ENCODE data around the gene PGA3. TPM values are rescaled to one million over a fixed set of nuclear protein-coding genes. Genes with fewer than 3 reads are reported as not detected.
"Not testable (repeated sequence)": the region's sequence is repeated elsewhere in the genome, so short reads cannot be mapped to it uniquely, and the experiment has no call there.

Gene PGA3
- polyA plus RNA-seq, 1 of the 3 experiments (the other 2 are of a cell fraction), result not detected

DNA sequence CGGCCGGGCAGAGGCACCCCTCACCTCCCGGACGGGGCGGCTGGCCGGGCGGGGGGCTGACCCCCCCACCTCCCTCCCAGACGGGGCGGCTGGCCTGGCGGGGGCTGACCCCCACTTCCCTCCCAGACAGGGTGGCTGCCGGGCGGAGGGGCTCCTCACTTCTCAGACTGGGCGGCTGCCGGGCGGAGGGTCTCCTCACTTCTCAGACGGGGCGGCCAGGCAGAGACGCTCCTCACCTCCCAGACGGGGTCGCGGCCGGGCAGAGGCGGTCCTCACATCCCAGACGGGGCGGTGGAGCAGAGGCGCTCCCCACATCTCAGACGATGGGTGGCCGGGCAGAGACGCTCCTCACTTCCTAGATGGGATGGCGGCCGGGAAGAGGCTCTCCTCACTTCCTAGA, 37.0 kb upstream of the PGA3 start:
- CTCF ChIA-PET; H2AFZ ChIP-seq (ENCODE audit: low read depth); H3K9ac ChIP-seq; DNase-seq; H3K9me3 ChIP-seq; H3K4me3 ChIP-seq (ENCODE audit: low read depth in 2 of 2, low read length in 1 of 2); POLR2A ChIA-PET; H3F3A ChIP-seq (replicated peaks; ENCODE audit: insufficient read depth); H3K79me2 ChIP-seq (ENCODE audit: insufficient read depth); H3K27me3 ChIP-seq (ENCODE audit: insufficient read depth); H3K27ac ChIP-seq (ENCODE audit: low read depth in 2 of 2, low read length in 1 of 2); H3K4me1 ChIP-seq (ENCODE audit: control insufficient read depth in 1 of 2, insufficient read depth in 2 of 2, low read depth in 1 of 2, low read length in 1 of 2); H3K36me3 ChIP-seq (replicated peaks in 1 of 2; ENCODE audit: control insufficient read depth in 1 of 2, insufficient read depth in 2 of 2, low read length in 1 of 2); H3K4me2 ChIP-seq; H4K20me1 ChIP-seq (ENCODE audit: insufficient read depth); H3K9me2 ChIP-seq: not testable (repeated sequence)
- WGBS (ENCODE audit: low lambda C conversion rate), result no CpG with 5 or more reads among the region's 31 CpGs

DNA sequence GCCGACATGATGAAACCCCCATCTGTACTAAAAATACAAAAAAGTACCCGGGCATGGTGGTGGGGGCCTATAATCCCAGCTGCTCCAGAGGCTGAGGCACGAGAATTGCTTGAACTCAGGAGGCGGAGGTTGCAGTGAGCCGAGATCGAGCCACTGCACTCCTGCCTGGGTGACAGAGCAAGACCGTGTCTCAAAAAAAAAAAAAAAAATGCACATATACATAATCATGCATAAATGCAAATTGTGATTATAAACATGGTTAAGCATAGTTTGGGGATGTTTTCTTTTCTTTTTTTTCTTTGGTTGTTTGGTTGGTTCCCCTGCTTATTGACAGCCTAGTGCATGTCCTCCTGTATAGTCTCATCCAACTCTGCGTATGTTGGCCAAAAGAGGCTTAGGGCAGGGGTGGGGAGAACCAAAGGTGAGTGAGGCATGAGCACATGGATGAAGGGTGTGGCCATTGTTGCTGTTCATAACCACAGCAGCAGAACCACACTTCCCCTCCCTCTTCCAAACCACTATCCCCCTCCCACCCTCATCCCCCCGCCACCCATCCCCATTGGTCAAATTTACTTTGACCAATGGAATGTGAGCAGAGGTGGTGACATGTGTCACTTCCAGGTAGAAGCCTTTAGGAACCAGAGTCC, 35.1 kb upstream of the PGA3 start:
- CTCF ChIA-PET, result interaction anchor here (1.6 to 4.5 kb wide), 2 partner anchors 10 to 19 kb away, joined by 5 to 24 read pairs; no protein-coding TSS in a partner anchor

More for the DNA sequence above, 35.1 kb upstream of the PGA3 start:
- Histone ChIP-seq H2AFZ (ENCODE audit: low read depth) (no peak overlapping the region), H3K9me2 (no peaks in the 10 kb centered on the region), H3K27ac (ENCODE audit: low read depth in 2 of 2, low read length in 1 of 2) (no peak overlapping the region), H3K36me3 (replicated peaks in 1 of 2; ENCODE audit: control insufficient read depth in 1 of 2, insufficient read depth in 2 of 2, low read length in 1 of 2) (no peaks in the 10 kb centered on the region), H3K4me2 (no peak overlapping the region), H3K4me3 (ENCODE audit: low read depth in 2 of 2, low read length in 1 of 2) (no peak overlapping the region), H3K9ac (no peak overlapping the region), H3K79me2 (ENCODE audit: insufficient read depth) (no peaks in the 10 kb centered on the region), H3K27me3 (ENCODE audit: insufficient read depth) (peaks cover 9% of the 10 kb centered on the region; the same call in 1 of the 2 replicates), H3K4me1 (ENCODE audit: control insufficient read depth in 1 of 2, insufficient read depth in 2 of 2, low read depth in 1 of 2, low read length in 1 of 2) (no peaks in the 10 kb centered on the region), H3F3A (replicated peaks; ENCODE audit: insufficient read depth) (no peaks in the 10 kb centered on the region), H3K9me3 (no peaks in the 10 kb centered on the region), H4K20me1 (ENCODE audit: insufficient read depth) (no peaks in the 10 kb centered on the region)
- 64% methylated on average over 9 of the region's 9 CpGs for WGBS (ENCODE audit: low lambda C conversion rate)
- POLR2A ChIA-PET, result no interaction called here
- TF ChIP-seq CHD2 (IDR thresholded peaks at IDR 0.05; ENCODE audit: low read length, partially characterized antibody) (no peak), NFIC (IDR thresholded peaks at IDR 0.05; ENCODE audit: borderline replicate concordance) (no peak), MEF2A (IDR thresholded peaks at IDR 0.05; ENCODE audit: borderline replicate concordance, low read depth) (no peak), RXRA (IDR thresholded peaks at IDR 0.05; ENCODE audit: borderline replicate concordance, low read depth) (no peak), GATA2 (CRISPR knock-in tag; IDR thresholded peaks at IDR 0.05) (no peak), TEAD4 (IDR thresholded peaks at IDR 0.05; ENCODE audit: borderline replicate concordance, insufficient read depth) (no peak), GABPA (IDR thresholded peaks at IDR 0.05; ENCODE audit: low read depth) (no peak), ELF1 (IDR thresholded peaks at IDR 0.05) (no peak), EP300 (IDR thresholded peaks at IDR 0.05; ENCODE audit: borderline replicate concordance in 1 of 2, low read depth in 1 of 2, low read length in 1 of 2) (no peak), FOSL2 (IDR thresholded peaks at IDR 0.05; ENCODE audit: borderline replicate concordance, low read depth) (no peak), YY1 (IDR thresholded peaks at IDR 0.05; ENCODE audit: low read depth) (no peak), FOXM1 (IDR thresholded peaks at IDR 0.05; ENCODE audit: low read depth) (no peak), POLR2AphosphoS5 (IDR thresholded peaks at IDR 0.05; ENCODE audit: low read depth, low read length) (no peak), SIN3A (IDR thresholded peaks at IDR 0.05; ENCODE audit: borderline replicate concordance, low read depth, low read length) (no peak), EZH2phosphoT487 (IDR thresholded peaks at IDR 0.05; ENCODE audit: borderline replicate concordance, low read depth) (no peak)
- TF ChIP-seq, protein P1, sequence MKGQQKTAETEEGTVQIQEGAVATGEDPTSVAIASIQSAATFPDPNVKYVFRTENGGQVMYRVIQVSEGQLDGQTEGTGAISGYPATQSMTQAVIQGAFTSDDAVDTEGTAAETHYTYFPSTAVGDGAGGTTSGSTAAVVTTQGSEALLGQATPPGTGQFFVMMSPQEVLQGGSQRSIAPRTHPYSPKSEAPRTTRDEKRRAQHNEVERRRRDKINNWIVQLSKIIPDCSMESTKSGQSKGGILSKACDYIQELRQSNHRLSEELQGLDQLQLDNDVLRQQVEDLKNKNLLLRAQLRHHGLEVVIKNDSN (IDR thresholded peaks at IDR 0.05; ENCODE audit: borderline replicate concordance, low read depth), result no peak
- TF ChIP-seq, protein P2, sequence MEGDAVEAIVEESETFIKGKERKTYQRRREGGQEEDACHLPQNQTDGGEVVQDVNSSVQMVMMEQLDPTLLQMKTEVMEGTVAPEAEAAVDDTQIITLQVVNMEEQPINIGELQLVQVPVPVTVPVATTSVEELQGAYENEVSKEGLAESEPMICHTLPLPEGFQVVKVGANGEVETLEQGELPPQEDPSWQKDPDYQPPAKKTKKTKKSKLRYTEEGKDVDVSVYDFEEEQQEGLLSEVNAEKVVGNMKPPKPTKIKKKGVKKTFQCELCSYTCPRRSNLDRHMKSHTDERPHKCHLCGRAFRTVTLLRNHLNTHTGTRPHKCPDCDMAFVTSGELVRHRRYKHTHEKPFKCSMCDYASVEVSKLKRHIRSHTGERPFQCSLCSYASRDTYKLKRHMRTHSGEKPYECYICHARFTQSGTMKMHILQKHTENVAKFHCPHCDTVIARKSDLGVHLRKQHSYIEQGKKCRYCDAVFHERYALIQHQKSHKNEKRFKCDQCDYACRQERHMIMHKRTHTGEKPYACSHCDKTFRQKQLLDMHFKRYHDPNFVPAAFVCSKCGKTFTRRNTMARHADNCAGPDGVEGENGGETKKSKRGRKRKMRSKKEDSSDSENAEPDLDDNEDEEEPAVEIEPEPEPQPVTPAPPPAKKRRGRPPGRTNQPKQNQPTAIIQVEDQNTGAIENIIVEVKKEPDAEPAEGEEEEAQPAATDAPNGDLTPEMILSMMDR (IDR thresholded peaks at IDR 0.05), result no peak
- no peak for DNase-seq
